Left renal pelvis (tissue), 4 donors: ENCODE results near the gene MACROD2. TPM values are rescaled to one million over a fixed set of nuclear protein-coding genes. Genes with fewer than 3 reads are reported as not detected.

Experiments
- DNase-seq, 4 donors: peaks; one replicate each; pipeline ENCODE4 v3.0.0-alpha.2; 2013; ENCODE audit warnings: low read depth in 4 of 4, low spot score in 3 of 4
- polyA plus RNA-seq, 4 donors: library from polyadenylated mRNA; unstranded; fragments of 120-200 nt; gene quantifications; one replicate each; pipeline ENCODE4 v1.2.1, GENCODE V29; 2013; ENCODE audit not compliant: insufficient read length in 4 of 4

MACROD2 gene
- polyA plus RNA-seq, 4 donors, result 7.0 to 17.8 (median 12.7) TPM

DNA sequence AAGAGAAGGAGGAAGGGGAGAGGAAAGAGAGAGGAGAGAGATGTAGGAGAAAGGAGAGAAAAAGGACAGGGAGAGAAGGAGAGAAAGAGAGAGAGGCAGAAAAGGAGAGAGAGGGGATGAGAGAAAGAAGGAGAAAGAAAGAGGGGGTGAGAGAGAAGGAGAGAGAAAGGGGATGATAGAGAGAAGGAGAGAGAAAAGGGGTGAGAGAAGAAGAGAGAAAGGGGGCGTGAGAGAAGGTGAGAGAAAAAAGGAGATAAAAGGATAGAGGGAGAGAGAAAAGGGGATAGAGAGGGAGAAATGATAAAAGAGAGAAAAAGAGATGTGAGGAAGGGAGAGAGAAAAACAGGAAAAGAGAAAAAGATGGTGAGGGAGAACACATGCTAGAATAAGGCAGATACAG lies 1644.5 kb downstream of the MACROD2 start:
- no peak for DNase-seq

DNA sequence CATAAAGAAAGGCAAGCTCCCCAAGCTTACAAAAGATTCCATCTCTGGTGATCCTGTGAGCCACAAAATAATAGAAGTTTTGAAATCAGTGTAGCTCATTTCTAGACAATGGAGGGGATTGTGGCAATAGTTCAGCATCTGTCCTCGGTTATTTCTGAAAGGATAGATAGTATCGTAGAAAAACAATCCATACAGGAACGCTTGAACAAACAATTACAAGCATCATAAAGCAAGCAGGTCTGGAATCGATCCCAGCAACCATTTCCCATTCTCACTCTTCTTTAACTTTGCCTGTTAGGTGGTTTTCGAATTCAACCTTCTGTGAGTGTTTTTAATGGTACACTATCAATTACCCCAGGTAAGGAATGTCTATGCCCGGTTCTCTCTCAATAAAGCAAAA lies 1646.8 kb downstream of the MACROD2 start:
- DNase-seq, result no peak

- no peak for DNase-seq
Measured at GRCh38 chr20:15642676-15643075, 1647.4 kb downstream of the MACROD2 start.

DNA sequence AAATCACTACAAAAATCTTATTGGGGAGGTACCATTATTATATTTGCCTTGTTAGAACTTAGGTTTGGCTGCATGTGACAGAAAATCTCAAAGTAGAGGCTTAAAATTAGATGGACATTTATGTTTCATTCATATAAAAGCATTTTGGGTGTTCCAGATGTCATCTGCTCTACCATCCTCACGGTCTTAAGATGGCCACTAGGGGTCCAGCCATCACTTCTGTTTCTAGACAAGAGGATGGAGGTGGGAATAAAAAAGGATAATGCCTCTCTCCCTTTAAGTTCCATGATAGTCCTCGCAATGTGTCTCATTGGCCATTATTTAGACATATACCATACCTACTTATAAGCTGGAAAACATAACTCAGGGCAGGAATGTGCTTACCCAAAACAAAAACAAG lies 1648.4 kb downstream of the MACROD2 start:
- DNase-seq, result no peak

DNA sequence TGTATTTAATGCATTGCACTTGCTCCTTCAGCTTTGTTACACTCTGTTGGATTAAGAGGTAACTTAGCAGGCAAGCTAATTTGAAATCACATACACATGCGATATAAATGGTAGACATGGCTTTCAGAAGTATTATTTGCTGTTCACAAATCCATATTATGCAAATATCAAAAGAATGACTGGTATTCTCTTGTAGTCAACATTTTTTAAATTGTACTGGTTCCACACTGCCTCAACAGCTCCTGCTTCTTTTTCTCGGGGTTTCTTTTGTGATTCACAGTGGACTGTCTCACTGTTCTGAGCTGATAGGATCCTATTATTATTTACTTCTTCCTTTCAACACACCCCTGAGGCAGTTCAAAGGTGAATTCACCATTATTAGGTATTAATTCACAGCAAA lies 1650.5 kb downstream of the MACROD2 start:
- DNase-seq, result no peak

DNA sequence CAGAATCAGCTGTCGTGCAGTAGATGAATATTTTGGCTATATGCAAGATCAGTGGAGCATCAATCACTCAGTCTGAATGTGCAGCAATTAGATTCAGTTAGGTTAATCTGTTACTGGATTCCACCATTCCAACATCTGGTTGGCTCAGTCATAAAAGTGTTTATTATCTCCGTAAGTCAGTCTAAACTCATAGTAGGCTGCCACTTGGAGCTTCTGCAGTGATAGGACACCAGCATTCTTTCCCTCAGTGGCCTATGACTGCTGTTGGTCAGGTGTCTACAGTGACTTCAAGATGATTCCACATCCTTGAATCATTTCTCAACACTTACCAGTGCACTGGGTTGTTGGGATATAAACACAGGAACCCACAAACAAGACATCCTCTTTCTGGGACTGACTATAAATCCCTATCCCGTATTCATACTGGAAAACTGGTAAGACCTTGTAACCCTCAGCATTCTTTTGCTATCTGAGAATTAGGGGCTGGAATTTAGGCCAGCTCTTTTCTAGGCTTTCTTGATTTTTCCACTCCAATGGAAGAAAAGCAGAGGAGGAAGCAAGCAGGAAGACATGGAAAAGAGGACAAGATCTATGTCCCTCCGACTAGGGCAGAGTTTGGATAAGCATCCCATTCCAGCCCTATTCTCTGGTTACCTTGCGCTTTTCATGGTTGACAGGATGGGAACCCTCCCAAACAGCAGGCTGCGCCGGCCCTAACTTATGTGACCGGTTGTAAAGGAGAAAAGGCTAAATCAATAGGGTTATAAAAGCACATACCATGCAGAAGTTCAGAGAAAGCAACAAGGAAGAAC lies 1658.3 kb downstream of the MACROD2 start:
- DNase-seq, result no peak

GRCh38 chr20:15654208-15654649 lies 1658.9 kb downstream of the MACROD2 start:
- DNase-seq, result peak in 1 of 4 donors; percentile 52

DNA sequence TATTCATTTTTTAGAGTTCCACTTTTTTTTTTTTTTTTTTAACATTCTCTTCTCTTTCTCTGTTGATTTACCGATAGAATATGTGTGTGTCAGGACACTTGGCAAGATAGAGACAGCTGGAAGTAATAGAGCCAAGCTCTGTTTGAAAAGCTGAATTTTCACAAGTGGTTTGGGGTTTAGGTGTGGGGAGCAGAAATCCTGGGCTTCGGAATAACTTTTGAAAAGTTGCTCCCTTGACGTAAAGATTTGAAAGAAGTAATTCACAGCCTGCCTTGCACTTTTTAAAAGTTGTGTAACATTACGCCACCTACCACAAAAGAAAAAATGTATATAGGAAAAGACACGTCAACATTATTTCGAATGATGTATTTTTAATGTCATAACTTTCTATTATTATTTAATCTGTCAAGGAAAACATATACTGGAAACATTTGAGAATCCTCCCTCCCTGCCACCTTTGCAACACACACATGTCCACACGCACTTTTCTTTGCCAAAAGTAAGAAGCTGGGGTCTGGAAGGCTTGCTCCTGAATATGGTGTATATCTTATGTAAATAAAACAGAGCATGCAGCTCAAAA lies 1660.1 kb downstream of the MACROD2 start:
- DNase-seq, result no peak

DNA sequence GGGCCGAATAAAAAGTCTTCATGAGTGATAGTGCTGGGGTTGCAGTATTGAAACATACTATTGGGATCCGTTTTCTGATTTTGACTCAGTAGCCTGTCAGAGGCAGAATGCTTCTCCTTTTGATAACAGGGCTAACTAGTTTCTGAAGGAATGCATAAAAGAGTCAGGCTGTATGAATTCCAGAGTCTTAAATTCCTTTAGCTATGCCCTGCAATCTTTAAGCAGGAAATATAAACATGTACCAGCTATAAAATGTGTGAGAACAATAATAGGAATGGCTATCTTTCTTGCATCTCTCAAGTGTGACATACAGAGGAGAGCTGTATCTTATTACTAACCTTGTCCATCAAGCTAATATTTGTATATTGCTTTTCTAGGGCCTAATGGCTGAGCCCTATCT lies 1660.8 kb downstream of the MACROD2 start:
- DNase-seq, result no peak

GRCh38 chr20:15658295-15658694 lies 1663.0 kb downstream of the MACROD2 start:
- no peak for DNase-seq

GRCh38 chr20:15673206-15673605 lies 1677.9 kb downstream of the MACROD2 start:
- no peak for DNase-seq

DNA sequence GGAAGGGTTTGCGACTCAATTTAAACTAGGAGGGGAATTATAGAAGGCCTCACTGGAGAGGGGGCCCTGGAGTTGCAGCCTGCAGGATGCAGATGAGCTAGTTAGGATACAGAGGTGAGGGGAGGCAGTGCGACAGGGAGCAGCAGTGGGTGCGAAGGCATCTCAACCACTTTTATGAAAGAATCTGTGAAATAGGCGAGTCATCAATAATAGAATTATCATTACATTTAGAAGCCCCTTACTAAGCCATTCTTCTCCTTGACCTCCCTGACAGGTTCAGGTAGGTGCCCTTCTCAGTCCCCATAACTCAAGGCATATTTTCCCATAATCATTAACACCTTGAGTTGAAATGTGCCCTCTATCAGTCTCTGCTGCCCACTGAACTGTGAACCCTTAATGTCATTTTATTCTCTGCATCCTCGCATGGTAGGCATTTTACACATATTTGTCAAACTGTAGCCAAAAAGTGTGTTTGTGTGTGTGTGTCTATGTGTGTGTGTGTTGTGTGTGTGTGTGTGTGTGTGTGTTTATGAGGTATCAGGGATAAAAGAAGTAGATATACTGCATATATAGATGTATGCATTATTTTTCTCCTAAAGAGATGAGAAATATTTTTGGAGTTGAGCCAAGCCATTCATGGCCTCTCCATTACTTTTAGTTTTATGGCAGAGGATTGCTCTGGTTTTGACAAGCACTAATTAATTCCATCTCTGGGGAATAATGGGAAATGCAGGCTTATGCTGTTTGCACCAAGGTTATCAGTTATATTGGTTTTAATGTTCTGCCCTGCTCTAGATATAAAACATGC lies 1679.1 kb downstream of the MACROD2 start:
- DNase-seq, result peak in 3 of 4 donors; percentile 44 to 54 (median 48)

DNA sequence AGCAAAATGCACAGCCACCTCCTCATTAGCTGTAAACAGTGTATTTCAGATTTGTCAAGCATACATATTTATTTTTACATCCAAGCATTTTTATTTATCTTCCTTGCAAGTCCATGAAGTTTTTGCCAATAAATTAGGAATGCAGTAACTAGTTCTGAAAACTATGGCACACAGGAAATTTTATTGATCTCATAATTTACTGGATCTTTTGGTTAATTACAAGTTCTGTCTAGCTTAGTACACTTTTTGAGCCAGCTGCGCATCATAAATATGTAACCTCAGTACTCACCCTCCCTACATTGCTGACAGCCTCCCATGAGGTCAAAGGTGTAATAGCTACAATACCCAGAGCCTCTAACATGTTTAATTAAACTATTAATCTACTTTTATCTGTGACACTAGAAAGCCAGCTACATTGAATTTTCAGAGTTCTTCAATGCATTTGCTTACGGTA lies 1679.8 kb downstream of the MACROD2 start:
- DNase-seq, result peak in 3 of 4 donors; percentile 41 to 53 (median 50)

DNA sequence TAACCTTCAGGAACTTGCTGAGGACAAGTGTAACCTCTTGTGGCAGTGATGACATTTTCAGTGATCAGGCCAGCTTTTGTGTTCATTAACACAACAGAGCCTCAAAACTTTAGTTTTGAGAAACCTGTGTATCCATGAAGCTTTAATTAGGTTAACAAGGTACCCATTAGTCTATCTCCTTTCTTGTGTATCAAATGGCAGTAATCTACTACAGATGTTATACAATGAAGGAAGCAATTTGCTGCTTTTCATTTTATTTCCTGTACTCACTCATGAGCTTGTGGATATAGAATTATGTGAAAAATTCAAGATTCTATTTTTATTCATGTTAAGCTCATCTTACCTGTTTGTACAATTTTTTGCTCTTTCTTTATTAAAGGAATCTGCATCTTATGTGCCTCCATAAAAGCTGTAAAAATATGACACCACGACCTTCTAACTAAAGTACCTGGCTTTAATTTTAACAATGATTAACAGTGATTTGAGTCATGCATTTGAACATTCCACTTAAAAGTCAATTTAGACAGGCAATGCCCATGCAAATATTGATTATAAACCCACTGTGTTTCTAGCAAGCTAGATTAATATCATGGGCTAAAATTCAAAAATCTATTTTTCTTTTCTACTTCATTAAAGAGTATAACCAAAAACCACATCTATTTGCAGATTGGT lies 1680.6 kb downstream of the MACROD2 start:
- DNase-seq, result no peak

DNA sequence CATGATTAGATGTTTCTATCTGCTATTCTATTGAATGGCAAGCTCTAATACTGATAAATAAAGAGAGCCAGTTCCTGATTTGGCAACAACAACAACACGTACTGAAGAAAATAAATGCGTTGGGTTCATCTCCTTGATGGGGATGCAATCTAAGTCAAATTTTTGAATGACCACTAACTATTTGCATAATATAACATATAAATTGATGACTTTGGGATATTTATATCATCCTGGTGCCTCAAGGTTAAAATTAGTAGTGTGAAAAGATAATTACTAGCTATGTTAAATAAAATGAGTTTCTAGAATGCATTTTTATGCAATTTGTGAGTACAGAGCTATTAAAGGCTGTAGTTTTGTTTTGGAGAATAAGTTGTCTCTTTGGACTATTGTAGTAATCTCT lies 1681.5 kb downstream of the MACROD2 start:
- DNase-seq, result no peak

GRCh38 chr20:15682690-15683089 lies 1687.4 kb downstream of the MACROD2 start:
- no peak for DNase-seq

GRCh38 chr20:15692570-15692969 lies 1697.3 kb downstream of the MACROD2 start:
- DNase-seq, result no peak

DNA sequence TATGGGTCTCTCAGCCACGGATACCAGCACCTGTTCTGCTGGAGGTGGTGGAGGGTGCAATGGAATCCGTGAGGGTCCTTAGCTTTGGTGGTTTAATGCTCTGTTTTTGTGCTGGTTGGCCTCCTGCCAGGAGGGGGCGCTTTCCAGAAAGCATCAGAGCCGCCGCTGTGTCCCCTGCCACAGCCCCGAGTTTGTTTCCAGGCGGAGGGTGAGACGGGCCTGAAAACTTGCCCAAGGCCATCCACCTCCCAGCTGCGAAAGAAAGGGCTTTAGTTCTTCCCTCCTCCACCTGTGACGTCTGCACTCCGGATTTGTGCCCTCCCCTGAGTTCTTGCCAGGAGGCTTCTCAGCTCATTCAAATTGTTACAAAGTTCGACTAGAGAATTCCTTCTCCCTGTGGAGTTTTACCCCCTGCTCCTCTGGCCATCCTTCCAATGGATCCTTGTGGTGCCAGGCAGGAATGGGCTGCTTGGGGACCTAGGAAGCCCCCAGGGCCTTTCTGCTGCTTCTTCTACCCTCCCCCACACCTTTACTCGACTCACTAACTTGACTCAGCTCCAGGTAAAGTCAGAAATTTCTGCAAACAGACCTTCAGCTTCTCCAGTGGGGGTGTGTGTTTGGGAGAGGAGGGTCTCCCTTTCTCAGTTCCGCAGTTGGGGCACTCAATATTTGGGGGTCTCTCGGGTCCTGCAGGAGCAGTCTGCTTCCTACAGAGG lies 1704.3 kb downstream of the MACROD2 start:
- no peak for DNase-seq

GRCh38 chr20:15700147-15700765 lies 1704.9 kb downstream of the MACROD2 start:
- DNase-seq, result no peak

DNA sequence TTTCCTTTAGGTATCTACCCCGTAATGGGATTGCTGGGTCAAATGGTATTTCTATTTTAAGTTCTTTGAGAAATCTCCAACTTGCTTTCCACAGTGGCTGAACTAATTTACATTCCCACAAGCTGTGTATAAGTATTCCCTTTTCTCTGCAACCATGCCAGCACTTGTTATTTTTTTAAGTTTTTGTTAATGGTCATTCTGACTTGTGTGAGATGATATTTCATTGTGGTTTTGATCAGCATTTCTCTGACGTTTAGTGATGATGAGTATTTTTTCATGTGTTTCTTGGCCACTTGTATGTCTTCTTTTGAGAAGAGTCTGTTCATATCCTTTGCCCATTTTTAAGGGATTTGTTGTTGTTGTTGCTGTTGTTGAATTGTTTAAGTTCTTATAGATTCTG lies 1706.8 kb downstream of the MACROD2 start:
- DNase-seq, result no peak
